ENCODE measurements around the gene POLR3B.
"Not testable (repeated sequence)": the region's sequence is repeated elsewhere in the genome, so short reads cannot be mapped to it uniquely, and the experiment has no call there.

Gene POLR3B

DNA sequence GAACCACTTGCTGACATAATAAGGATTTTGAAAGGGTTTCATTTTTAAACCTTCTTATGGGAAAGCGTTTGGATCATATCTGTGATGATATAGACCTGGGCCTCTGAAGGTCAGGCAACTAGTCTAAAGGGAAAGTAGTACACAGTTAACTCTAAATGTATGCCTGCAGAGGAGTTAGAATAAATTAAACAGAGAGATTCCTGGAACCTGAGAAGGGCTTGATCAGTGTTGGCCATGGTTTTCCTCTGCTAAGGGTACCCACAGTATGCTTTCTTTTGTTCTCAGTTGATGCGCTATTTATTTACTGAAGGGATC lies 14.4 kb upstream of the POLR3B start:
- DNase-seq = no peak

- DNase-seq = no peak
These were observed 13.4 kb upstream of the POLR3B start for GRCh38 chr12:106344131-106344530.

DNA sequence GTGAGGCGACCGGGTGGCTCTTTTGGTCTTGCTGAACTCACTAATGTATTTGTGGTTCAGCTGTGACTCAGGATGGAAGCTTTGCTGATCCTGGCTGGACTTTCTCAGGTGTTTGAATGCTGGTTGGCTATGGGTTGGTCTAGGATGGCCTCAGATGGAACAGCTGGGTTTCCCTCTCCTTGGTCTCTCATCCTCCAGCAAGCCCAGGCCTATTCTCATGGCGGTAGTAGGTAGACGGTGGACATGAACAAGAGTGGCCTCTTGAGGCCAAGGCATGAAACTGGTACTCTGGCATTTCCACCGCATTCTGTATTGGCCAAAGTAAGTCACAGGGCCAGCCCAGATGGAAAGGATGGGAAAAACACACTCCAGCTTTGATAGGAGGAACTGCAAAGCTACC lies 11.8 kb upstream of the POLR3B start:
- peak; percentile 46 to 60 (median 53) for DNase-seq

DNA sequence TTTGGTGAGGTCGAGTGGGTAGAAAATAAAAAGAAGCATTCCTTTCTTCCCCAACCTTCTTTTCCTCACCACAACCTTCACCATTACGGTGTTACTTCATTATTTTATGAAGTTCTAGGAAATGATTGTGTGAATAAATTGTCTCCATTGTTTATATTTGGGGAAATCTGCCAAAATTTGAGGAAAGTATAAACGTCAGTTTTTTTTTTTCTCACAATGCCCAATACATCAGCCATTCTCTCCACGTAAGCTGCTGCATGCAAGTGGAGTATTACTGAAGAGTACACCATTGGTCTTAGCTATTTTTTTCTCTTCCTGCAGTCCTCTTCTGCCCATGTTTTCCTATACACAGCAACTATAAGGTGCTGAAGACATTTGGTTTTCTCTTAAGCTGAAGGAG lies 9.1 kb upstream of the POLR3B start:
- no peak for DNase-seq

GRCh38 chr12:106353175-106353574 lies 4.4 kb upstream of the POLR3B start:
- no peak for DNase-seq

GRCh38 chr12:106358396-106359241 lies 1.1 kb downstream of the POLR3B start:
- DNase-seq = peak in 2 of 3 donors; percentile 69 to 75

- DNase-seq = no peak
These were observed 2.3 kb downstream of the POLR3B start for GRCh38 chr12:106359646-106360399.

- no peak for DNase-seq
These were observed 2.9 kb downstream of the POLR3B start for GRCh38 chr12:106360400-106360994.

GRCh38 chr12:106362971-106363370 lies 5.4 kb downstream of the POLR3B start:
- DNase-seq = no peak

DNA sequence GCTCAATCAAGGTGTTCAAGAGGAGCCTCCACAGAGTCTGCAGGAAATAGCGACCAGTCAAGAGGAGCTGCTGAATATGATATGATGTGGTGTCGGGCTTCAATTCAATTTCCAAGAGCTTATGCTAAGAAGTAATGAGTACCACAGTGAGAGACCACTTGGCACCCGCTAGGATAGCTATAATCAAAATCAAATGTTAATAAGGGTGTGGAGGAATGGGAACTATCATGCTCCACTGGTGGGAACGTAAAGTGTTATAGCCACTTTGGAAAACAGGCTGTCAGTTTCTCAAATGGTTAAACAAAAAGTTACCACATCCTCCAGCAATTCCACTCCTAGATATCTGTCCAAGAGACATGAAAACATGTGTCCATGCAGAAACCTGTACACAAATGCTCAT lies 6.7 kb downstream of the POLR3B start:
- DNase-seq = no peak

GRCh38 chr12:106369624-106370346 lies 12.2 kb downstream of the POLR3B start:
- DNase-seq = peak in 1 of 3 donors; percentile 24

GRCh38 chr12:106378788-106379187 lies 21.2 kb downstream of the POLR3B start:
- no peak for DNase-seq

DNA sequence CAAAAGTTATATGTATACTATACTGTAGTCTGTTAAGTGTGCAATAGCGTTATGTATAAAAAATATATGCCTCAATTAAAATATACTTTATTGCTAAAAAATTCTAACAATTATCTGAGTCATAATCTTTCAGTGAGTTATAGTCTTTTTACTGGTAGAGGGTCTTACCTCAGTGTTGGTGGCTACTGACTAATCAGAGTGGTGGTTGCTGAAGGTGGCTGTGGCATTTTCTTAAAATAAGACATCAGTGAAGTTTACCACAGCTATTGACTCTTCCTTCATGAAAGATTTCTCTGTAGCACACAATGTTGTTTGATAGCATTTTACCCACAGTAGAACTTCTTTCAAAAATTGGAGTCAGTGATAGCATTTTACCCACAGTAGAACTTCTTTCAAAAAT lies 23.4 kb downstream of the POLR3B start:
- DNase-seq = no peak

DNA sequence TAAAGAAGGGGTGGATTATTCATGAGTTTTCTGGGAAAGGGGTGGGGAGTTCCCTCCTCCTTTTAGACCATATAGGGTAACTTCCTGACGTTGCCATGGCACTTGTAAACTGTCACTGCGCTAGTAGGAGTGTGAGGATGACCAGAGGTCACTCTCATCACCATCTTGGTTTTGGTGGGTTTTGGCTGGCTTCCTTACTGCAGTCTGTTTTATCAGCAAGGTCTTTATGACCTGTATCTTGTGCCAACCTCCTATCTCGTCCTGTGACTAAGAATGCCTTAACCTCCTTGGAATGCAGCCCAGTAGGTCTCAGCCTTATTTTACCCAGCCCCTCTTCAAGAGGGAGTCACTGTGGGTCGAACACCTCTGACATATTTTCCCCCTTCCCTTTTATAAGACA lies 24.3 kb downstream of the POLR3B start:
- not testable (repeated sequence) for DNase-seq

GRCh38 chr12:106386813-106387535 lies 29.4 kb downstream of the POLR3B start:
- no peak for DNase-seq

DNA sequence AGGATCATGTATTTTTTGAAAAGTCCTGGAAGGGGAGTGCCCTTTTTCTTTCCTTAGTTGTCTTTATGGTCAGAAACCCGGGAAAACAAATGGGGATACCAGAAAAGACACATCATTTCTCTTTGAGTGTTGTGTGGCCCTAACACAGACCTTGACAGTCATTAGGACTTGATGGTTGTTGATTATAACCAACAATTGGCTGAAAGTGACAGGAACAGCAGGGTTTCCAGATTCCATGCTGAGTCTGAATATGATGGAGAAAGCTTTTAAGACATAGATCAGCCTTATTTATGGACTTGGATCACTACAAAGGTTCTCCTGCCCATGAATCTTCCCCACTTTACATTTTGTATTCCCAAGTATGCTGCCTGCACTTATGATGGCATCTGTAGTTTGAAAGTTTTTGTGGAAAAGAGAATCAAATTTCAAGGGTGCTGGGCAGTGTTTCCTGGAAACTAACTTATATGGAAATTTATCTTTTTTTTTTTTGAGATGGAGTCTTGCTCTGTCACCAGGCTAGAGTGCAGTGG lies 30.4 kb downstream of the POLR3B start:
- DNase-seq = no peak

- no peak for DNase-seq
These were observed 31.6 kb downstream of the POLR3B start for GRCh38 chr12:106389151-106389550.

- no peak for DNase-seq
These were observed 35.2 kb downstream of the POLR3B start for GRCh38 chr12:106392759-106393158.

GRCh38 chr12:106409878-106410277 lies 52.3 kb downstream of the POLR3B start:
- DNase-seq = no peak

DNA sequence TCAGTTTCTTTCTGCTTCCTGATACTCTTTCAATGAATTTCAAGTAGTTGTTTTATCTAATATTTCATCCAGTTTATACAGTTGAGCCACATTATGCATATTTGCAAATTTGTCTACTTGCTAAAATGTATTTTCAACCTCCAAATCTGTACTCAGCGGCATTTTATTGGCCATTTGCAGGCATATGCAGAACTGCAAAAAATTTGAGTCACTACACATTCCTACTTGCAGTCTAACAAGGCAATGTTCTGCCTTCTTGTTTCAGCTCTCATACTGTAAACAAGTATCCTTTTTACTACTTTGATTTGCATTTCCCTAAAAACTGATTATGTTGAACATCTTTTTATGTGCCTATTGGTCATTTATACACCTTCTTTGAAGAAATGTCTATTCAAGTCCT lies 55.0 kb downstream of the POLR3B start:
- no peak for DNase-seq

- no peak for DNase-seq
These were observed 57.6 kb downstream of the POLR3B start for GRCh38 chr12:106415134-106415533.

DNA sequence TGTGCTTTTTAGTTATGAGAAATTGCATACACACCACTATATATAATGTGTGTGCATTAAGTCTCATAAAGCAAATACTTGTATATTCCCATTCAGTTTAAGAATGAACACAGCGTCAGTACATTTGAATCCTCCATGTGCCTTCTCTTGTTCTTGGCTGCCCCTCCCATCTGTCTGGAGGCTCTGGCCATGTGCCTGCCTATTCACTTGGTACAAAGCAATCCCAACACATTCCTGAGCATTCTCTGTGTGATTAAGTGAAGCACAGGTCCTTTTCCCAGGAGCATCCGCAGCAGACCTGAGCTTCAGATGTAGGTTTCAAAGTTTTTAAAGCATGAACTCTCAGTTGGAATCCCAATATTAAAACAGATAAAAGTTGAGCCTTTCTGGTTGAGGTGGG lies 58.7 kb downstream of the POLR3B start:
- DNase-seq = no peak

Data from suppressor macrophage treated with lipopolysaccharide for 1 hour (primary cell).